ENCODE data around the gene GAA. TPM values are rescaled to one million over a fixed set of nuclear protein-coding genes. Genes with fewer than 3 reads are reported as not detected.

The GAA gene
- total RNA-seq, 5 donors from 2014 or later (not counting 1 experiment from before 2014, with no cell fraction given) = 32.0 to 47.2 (median 42.1) TPM

GRCh38 chr17:80102664-80103448, 1.5 kb downstream of the GAA start:
- no peak for ATAC-seq (replicated peaks in 1 of 4)
- H3K9me3 ChIP-seq = no peaks in the 10 kb centered on the region
- H3K4me1 ChIP-seq (ENCODE audit: control insufficient read depth in 1 of 2, extremely low read depth in 1 of 2, insufficient read depth in 2 of 2, low read length in 2 of 2) = peaks cover 0 to 29% of the 10 kb centered on the region in 2 experiments
- peaks cover 0 to 2% of the 10 kb centered on the region in 2 donors for H3K36me3 ChIP-seq (ENCODE audit: control insufficient read depth in 2 of 2, extremely low read depth in 1 of 2, insufficient read depth in 1 of 2, low read length in 1 of 2)
- H3K4me3 ChIP-seq (ENCODE audit: control insufficient read depth in 1 of 2, extremely low read depth in 1 of 2, low read length in 1 of 2) = no peak overlapping the region
- ChIA-PET POLR2A (no interaction called here), CTCF (no interaction called here)
- Mint-ChIP-seq H3K9me3 (no peaks in the 10 kb centered on the region), H3K27me3 (no peaks in the 10 kb centered on the region), H3K36me3 (peaks cover 2% of the 10 kb centered on the region), H3K4me3 (peak overlapping the region; percentile 85 to 92 (median 90)), H3K4me1 (peaks cover 23 to 37% (median 31%) of the 10 kb centered on the region in 3 donors), H3K27ac (peak overlapping the region in 1 of 2 donors; percentile 73)
- 95% methylated on average over 11 of the region's 15 CpGs for WGBS (ENCODE audit: insufficient coverage)
- peaks cover 0 to 6% of the 10 kb centered on the region in 2 experiments for H3K27me3 ChIP-seq (replicated peaks in 1 of 2; ENCODE audit: control insufficient read depth in 2 of 2, extremely low read depth in 1 of 2, insufficient read depth in 2 of 2, low read length in 1 of 2)
- H3K27ac ChIP-seq (ENCODE audit: low read length) = no peak overlapping the region
- DNase-seq = no peak

- ATAC-seq (replicated peaks in 1 of 4) = no peak
- H3K27ac Mint-ChIP-seq = no peak overlapping the region
- peaks cover 2% of the 10 kb centered on the region for H3K36me3 Mint-ChIP-seq
- Histone ChIP-seq H3K4me1 (ENCODE audit: control insufficient read depth in 1 of 2, extremely low read depth in 1 of 2, insufficient read depth in 2 of 2, low read length in 2 of 2) (peaks cover 0 to 29% of the 10 kb centered on the region in 2 experiments), H3K4me3 (ENCODE audit: control insufficient read depth in 1 of 2, extremely low read depth in 1 of 2, low read length in 1 of 2) (no peak overlapping the region), H3K27ac (ENCODE audit: low read length) (no peak overlapping the region), H3K27me3 (replicated peaks in 1 of 2; ENCODE audit: control insufficient read depth in 2 of 2, extremely low read depth in 1 of 2, insufficient read depth in 2 of 2, low read length in 1 of 2) (peaks cover 0 to 6% of the 10 kb centered on the region in 2 experiments), H3K36me3 (ENCODE audit: control insufficient read depth in 2 of 2, extremely low read depth in 1 of 2, insufficient read depth in 1 of 2, low read length in 1 of 2) (peaks cover 0 to 6% of the 10 kb centered on the region in 2 donors), H3K9me3 (no peaks in the 10 kb centered on the region)
- CTCF ChIA-PET = no interaction called here
- H3K4me1 Mint-ChIP-seq = peaks cover 23 to 37% (median 31%) of the 10 kb centered on the region in 3 donors
- POLR2A ChIA-PET = no interaction called here
- peak overlapping the region in 2 of 3 donors; percentile 63 to 92 for H3K4me3 Mint-ChIP-seq
- H3K9me3 Mint-ChIP-seq = no peaks in the 10 kb centered on the region
- H3K27me3 Mint-ChIP-seq = no peaks in the 10 kb centered on the region
- no peak for DNase-seq
- WGBS (ENCODE audit: insufficient coverage) = 78% methylated on average over 13 of the region's 19 CpGs
These were observed 2.2 kb downstream of the GAA start for GRCh38 chr17:80103449-80104085.

GRCh38 chr17:80104321-80104955, 3.1 kb downstream of the GAA start:
- Histone ChIP-seq H3K9me3 (no peaks in the 10 kb centered on the region), H3K27me3 (replicated peaks in 1 of 2; ENCODE audit: control insufficient read depth in 2 of 2, extremely low read depth in 1 of 2, insufficient read depth in 2 of 2, low read length in 1 of 2) (peaks cover 0 to 3% of the 10 kb centered on the region in 2 experiments), H3K4me1 (ENCODE audit: control insufficient read depth in 1 of 2, extremely low read depth in 1 of 2, insufficient read depth in 2 of 2, low read length in 2 of 2) (peaks cover 0 to 29% of the 10 kb centered on the region in 2 experiments), H3K4me3 (ENCODE audit: control insufficient read depth in 1 of 2, extremely low read depth in 1 of 2, low read length in 1 of 2) (no peak overlapping the region), H3K27ac (ENCODE audit: low read length) (no peak overlapping the region), H3K36me3 (ENCODE audit: control insufficient read depth in 2 of 2, extremely low read depth in 1 of 2, insufficient read depth in 1 of 2, low read length in 1 of 2) (peaks cover 0 to 8% of the 10 kb centered on the region in 2 donors)
- CTCF ChIA-PET = no interaction called here
- DNase-seq = no peak
- Mint-ChIP-seq H3K4me1 (peaks cover 23 to 36% (median 31%) of the 10 kb centered on the region in 3 donors), H3K27me3 (no peaks in the 10 kb centered on the region), H3K4me3 (no peak overlapping the region), H3K27ac (no peak overlapping the region), H3K9me3 (no peaks in the 10 kb centered on the region), H3K36me3 (peaks cover 2% of the 10 kb centered on the region)
- 88% methylated on average over 26 of the region's 26 CpGs for WGBS (ENCODE audit: insufficient coverage)
- no peak for ATAC-seq (replicated peaks in 1 of 4)
- POLR2A ChIA-PET = no interaction called here

- H3K4me3 Mint-ChIP-seq = no peak overlapping the region
- no peak overlapping the region for H3K27ac Mint-ChIP-seq
- peaks cover 0 to 8% of the 10 kb centered on the region in 2 donors for H3K36me3 ChIP-seq (ENCODE audit: control insufficient read depth in 2 of 2, extremely low read depth in 1 of 2, insufficient read depth in 1 of 2, low read length in 1 of 2)
- WGBS (ENCODE audit: insufficient coverage) = 82% methylated on average over 17 of the region's 18 CpGs
- peaks cover 2% of the 10 kb centered on the region for H3K36me3 Mint-ChIP-seq
- no peaks in the 10 kb centered on the region for H3K9me3 Mint-ChIP-seq
- H3K4me1 ChIP-seq (ENCODE audit: control insufficient read depth in 1 of 2, extremely low read depth in 1 of 2, insufficient read depth in 2 of 2, low read length in 2 of 2) = peaks cover 0 to 26% of the 10 kb centered on the region in 2 experiments
- peaks cover 22 to 31% (median 27%) of the 10 kb centered on the region in 3 donors for H3K4me1 Mint-ChIP-seq
- ATAC-seq (replicated peaks in 1 of 4) = no peak
- no peaks in the 10 kb centered on the region for H3K27me3 ChIP-seq (replicated peaks in 1 of 2; ENCODE audit: control insufficient read depth in 2 of 2, extremely low read depth in 1 of 2, insufficient read depth in 2 of 2, low read length in 1 of 2)
- H3K27me3 Mint-ChIP-seq = no peaks in the 10 kb centered on the region
- ChIA-PET POLR2A (no interaction called here), CTCF (no interaction called here)
- H3K27ac ChIP-seq (ENCODE audit: low read length) = no peak overlapping the region
- no peak for DNase-seq
- no peaks in the 10 kb centered on the region for H3K9me3 ChIP-seq
- no peak overlapping the region for H3K4me3 ChIP-seq (ENCODE audit: control insufficient read depth in 1 of 2, extremely low read depth in 1 of 2, low read length in 1 of 2)
These were observed 3.6 kb downstream of the GAA start for GRCh38 chr17:80104956-80105375.

DNA sequence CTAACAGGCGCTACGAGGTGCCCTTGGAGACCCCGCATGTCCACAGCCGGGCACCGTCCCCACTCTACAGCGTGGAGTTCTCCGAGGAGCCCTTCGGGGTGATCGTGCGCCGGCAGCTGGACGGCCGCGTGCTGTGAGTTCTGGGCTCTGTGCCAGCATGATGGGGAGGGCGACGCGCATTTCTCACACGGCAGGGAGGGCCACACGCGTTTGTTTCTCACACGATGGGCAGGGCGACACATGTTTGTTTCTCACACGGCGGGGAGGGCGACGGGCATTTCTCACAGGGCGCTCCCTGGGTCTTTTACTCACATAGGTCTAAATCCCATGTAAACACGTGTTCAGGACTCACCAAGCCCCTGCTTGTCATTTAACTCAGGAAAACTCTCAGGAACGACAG, 4.4 kb downstream of the GAA start:
- Histone ChIP-seq H3K9me3 (no peaks in the 10 kb centered on the region), H3K27ac (ENCODE audit: low read length) (no peak overlapping the region), H3K27me3 (replicated peaks in 1 of 2; ENCODE audit: control insufficient read depth in 2 of 2, extremely low read depth in 1 of 2, insufficient read depth in 2 of 2, low read length in 1 of 2) (no peaks in the 10 kb centered on the region), H3K4me3 (ENCODE audit: control insufficient read depth in 1 of 2, extremely low read depth in 1 of 2, low read length in 1 of 2) (no peak overlapping the region), H3K4me1 (ENCODE audit: control insufficient read depth in 1 of 2, extremely low read depth in 1 of 2, insufficient read depth in 2 of 2, low read length in 2 of 2) (peaks cover 0 to 18% of the 10 kb centered on the region in 2 experiments), H3K36me3 (ENCODE audit: control insufficient read depth in 2 of 2, extremely low read depth in 1 of 2, insufficient read depth in 1 of 2, low read length in 1 of 2) (peaks cover 0 to 8% of the 10 kb centered on the region in 2 donors)
- Mint-ChIP-seq H3K27me3 (no peaks in the 10 kb centered on the region), H3K4me3 (no peak overlapping the region), H3K4me1 (peaks cover 14 to 23% (median 19%) of the 10 kb centered on the region in 3 donors), H3K9me3 (no peaks in the 10 kb centered on the region), H3K36me3 (peaks cover 2% of the 10 kb centered on the region), H3K27ac (no peak overlapping the region)
- DNase-seq (no peak), ATAC-seq (replicated peaks in 1 of 4) (no peak)
- POLR2A ChIA-PET = no interaction called here
- WGBS (ENCODE audit: insufficient coverage) = 95% methylated on average over 24 of the region's 29 CpGs
- CTCF ChIA-PET = no interaction called here

DNA sequence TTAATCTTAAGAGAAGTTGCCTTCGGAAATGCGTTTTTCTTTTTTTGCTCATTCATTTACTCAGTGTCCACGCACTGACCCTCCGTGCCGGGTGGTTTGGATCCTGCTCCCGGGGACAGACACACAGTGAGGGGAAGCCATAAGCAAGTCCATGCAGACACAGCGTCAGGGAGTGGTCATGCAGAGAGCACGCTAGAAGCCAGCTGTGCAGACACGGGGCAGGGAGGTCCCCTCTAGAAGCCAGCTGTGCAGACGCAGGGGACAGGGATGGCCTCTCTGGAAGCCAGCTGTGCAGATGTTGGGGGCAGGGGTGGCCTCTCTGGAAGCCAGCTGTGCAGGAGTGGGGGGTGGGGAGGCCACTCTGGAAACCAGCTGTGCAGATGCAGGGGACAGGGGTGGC, 4.8 kb downstream of the GAA start:
- 89% methylated on average over 10 of the region's 10 CpGs for WGBS (ENCODE audit: insufficient coverage)
- Mint-ChIP-seq H3K4me1 (peaks cover 11 to 21% (median 16%) of the 10 kb centered on the region in 3 donors), H3K4me3 (no peak overlapping the region), H3K27me3 (no peaks in the 10 kb centered on the region), H3K9me3 (no peaks in the 10 kb centered on the region), H3K36me3 (peaks cover 2% of the 10 kb centered on the region), H3K27ac (no peak overlapping the region)
- H3K4me3 ChIP-seq (ENCODE audit: control insufficient read depth in 1 of 2, extremely low read depth in 1 of 2, low read length in 1 of 2) = no peak overlapping the region
- DNase-seq (no peak), ATAC-seq (replicated peaks in 1 of 4) (no peak)
- H3K9me3 ChIP-seq = no peaks in the 10 kb centered on the region
- no peaks in the 10 kb centered on the region for H3K27me3 ChIP-seq (replicated peaks in 1 of 2; ENCODE audit: control insufficient read depth in 2 of 2, extremely low read depth in 1 of 2, insufficient read depth in 2 of 2, low read length in 1 of 2)
- peaks cover 0 to 15% of the 10 kb centered on the region in 2 experiments for H3K4me1 ChIP-seq (ENCODE audit: control insufficient read depth in 1 of 2, extremely low read depth in 1 of 2, insufficient read depth in 2 of 2, low read length in 2 of 2)
- no peak overlapping the region for H3K27ac ChIP-seq (ENCODE audit: low read length)
- CTCF ChIA-PET = no interaction called here
- H3K36me3 ChIP-seq (ENCODE audit: control insufficient read depth in 2 of 2, extremely low read depth in 1 of 2, insufficient read depth in 1 of 2, low read length in 1 of 2) = peaks cover 0 to 8% of the 10 kb centered on the region in 2 donors
- POLR2A ChIA-PET = no interaction called here
